ENCODE data around the gene NUCB1. TPM values are rescaled to one million over a fixed set of nuclear protein-coding genes. Genes with fewer than 3 reads are reported as not detected.
A peak's percentile ranks its signal among the peaks of the same experiment; 100 is the strongest.
"Not testable (repeated sequence)": the region's sequence is repeated elsewhere in the genome, so short reads cannot be mapped to it uniquely, and the experiment has no call there.

Gene NUCB1
- total RNA-seq, 1 donor from 2014 or later: 42.6 TPM

- no peak for DNase-seq
These were observed 6.2 kb downstream of the NUCB1 start for GRCh38 chr19:48906324-48906723.

GRCh38 chr19:48907671-48908070, 7.6 kb downstream of the NUCB1 start:
- no peak for DNase-seq

DNA sequence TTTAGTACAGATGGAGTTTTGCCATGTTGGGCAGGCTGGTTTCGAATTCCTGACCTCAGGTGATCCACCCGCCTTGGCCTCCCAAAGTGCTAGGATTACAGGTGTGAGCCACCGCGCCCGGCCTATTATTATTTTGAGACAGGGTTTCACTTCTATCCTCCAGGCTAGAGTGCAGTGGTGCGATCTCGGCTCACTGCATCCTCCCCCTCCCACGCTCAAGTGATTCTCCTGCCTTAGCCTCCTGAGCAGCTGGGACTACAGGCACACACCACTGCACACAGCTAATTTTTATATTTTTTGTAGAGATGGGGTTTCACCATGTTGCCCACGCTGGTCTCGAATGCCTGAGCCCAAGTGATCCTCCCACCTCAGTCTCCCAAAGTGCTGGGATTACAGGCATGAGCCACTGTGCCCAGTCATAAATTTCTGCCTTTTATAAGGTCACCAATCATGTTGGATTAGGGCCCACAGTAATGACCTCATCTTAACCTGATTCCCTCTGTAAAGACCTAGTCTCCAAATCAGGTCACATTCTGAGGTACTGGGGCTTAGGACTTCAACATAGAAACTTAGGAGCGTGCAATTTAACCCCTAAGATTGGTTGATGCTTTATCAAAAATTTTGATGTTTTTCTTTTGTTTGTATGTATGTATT, 9.4 kb downstream of the NUCB1 start:
- DNase-seq: not testable (repeated sequence)

DNA sequence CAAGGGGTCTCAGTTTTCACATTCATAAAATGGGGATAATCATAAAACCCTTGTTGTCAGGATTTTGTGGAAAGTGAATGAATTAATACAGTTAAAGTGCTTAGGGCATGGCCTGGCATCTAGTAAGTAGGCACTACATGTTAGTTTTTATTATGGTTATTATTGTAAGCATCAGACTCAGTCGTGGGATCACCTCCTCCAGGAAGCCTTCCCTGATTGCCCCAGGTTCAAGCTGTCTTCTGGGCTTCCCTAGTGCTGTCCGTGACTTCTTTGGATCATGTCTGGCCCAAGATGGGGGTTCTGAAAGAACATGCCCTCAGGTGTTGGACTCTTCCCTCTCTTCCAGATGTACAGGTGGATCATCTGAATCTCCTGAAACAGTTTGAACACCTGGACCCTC, 10.7 kb downstream of the NUCB1 start:
- DNase-seq: no peak

DNA sequence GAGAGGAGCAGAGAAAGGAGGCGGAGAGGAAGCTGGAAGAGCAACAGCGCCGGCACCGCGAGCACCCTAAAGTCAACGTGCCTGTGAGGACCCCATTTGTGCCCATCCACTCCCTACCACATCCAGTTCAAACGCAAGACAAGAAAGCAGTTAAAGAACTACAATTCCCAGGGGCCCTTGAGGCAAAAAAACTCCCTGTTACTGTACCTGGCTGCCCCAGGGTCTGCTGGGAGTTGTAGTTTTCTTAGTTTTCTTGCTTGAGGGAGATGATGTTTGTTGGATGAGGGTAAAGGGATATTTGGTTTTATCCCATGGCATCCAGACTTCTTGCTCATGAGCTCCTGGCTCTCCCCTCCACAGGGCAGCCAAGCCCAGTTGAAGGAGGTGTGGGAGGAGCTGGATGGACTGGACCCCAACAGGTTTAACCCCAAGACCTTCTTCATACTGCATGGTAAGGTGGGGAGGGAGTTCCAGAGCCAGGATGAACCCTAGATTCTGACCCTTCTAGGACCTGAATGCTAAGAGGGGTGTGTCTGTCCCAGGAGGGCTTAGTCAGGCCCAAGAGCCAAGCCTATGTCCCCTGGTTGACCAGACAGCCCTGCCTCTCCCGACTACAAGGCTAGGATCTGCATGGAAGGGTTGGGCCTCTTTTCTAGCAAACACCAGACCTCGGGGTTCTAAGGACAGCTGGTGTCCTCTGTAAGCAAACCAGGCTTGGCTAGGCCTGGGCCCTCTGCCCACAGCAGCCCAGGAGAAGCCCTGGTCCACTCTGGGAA, 13.2 kb downstream of the NUCB1 start:
- DNase-seq: no peak

DNA sequence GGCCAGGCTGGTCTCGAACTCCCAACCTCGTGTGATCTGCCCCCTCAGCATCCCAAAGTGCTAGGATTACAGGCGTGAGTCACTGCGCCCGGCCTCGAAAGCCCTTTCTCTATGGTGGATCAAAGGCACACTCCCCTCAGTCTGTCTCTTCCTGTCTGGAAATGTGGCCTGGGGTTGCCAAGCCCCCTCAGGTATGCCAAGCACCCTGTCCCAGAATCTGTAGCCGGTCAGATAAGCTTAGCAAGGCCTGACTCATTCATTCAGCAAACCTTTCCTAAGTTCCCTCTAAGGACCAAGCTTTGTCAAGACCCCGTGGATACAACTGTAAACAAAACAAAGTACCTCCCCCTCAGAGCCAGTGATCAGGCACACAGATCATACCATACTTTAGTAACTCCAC, 14.1 kb downstream of the NUCB1 start:
- no peak for DNase-seq

- DNase-seq: no peak
These were observed 15.6 kb downstream of the NUCB1 start for GRCh38 chr19:48915757-48916156.

- DNase-seq: no peak
These were observed 18.0 kb downstream of the NUCB1 start for GRCh38 chr19:48918071-48918470.

GRCh38 chr19:48918801-48919247, 18.7 kb downstream of the NUCB1 start:
- no peak for DNase-seq

GRCh38 chr19:48919271-48919670, 19.2 kb downstream of the NUCB1 start:
- DNase-seq: not testable (repeated sequence)

GRCh38 chr19:48920949-48921348, 20.8 kb downstream of the NUCB1 start:
- no peak for DNase-seq

DNA sequence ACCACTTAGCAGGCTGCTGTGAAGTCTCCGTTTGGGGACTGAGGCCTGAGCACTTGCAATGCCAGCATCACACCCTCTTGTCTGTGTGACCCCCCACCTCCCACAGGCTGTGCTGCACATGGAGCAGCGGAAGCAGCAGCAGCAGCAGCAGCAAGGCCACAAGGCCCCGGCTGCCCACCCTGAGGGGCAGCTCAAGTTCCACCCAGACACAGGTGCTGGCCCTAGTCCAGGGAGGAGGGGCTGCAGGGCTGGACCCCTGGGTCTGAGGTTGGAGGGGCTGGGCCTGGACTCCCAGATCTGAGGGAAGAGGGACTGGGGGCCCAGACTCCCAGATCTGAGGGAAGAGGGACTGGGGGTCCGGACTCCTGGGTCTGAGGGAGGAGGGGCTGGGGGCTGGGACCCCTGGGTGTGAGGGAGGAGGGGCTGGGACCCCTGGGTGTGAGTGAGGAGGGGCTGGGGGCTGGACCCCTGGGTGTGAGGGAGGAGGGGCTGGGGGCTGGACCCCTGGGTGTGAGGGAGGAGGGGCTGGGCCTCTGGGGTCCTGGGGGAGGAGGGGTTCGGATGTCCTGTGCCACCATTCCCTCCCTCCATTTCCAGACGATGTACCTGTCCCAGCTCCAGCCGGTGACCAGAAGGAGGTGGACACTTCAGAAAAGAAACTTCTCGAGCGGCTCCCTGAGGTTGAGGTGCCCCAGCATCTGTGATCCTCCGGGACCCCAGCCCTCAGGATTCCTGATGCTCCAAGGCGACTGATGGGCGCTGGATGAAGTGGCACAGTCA, 21.8 kb downstream of the NUCB1 start:
- DNase-seq: no peak

GRCh38 chr19:48922548-48923490, 22.7 kb downstream of the NUCB1 start:
- no peak for DNase-seq

DNA sequence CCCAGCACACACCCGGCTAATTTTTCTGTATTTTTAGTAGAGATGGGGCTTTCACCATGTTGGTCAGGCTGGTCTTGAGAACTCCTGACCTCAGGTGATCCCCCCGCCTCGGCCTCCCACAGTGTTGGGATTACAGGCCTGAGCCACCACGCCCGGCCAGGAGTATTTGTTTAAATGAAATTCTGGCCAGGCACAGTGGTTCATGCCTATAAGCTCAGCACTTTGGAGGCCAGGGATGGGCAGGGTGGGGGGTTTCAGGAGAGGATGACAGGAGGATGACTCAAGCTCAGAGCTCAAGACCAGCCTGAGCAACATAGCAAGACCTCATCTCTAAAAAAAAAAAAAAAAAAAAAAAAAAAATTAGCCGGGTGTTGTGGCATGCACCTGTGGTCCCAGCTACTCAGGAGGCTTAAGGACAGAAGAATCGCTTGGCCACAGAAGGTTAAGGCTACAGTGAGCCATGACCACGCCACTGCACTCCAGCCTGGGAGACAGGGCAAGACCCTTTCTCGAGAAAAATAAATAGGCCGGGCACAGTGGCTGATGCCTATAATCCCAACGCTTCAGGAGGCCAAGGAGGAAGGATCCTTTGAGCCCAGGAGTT, 25.2 kb downstream of the NUCB1 start:
- no peak for DNase-seq

DNA sequence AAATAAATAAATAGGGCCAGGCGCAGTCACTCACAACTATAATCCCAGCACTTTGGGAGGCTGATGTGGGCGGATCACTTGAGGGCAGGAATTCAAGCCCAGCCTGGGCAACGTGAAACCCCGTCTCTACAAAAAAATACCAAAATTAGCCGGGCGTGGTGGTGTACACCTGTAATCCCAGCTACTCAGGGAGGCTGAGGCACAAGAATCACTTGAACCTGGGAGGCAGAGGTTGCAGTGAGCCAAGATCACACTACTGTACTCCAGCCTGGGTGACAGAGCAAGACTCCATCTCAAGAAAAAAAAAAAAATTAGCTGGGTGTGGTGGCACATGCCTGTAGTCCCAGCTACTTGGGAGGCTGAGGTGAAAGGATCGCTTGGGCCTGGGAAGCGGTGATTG, 25.8 kb downstream of the NUCB1 start:
- not testable (repeated sequence) for DNase-seq

DNA sequence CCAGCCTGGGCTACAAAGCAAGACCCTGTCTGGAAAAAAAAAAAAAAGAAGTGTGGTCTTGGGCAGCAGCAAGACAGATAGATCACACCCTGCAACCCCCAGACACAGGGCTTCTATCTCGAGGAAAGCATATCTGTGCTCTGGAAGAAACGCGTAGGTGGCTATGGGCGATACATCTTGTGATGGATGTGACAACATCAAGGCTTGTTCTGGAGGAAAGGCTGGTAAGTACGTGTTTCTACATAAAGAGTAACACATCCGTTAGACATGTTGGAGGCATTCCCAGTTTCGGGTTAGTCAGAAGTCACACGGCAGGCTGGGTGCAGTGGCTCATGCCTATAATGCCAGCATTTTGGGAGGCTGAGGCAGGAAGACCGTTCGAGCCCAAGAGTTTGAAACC, 26.8 kb downstream of the NUCB1 start:
- peak; percentile 57 for DNase-seq

DNA sequence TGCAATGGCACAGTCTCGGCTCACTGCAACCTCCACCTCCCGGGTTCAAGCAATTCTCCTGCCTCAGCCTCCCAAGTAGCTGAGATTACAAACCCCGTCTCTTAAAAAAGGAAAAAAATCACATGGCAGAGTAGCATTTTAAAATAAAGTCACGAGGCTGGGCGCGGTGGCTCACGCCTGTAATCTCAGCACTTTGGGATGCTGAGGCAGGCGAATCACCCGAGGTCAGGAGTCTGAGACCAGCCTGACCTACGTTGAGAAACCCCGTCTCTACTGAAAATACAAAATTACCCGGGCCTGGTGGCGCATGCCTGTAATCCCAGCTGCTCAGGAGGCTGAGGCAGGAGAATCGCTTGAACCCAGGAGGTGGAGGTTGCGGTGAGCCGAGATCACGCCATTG, 27.6 kb downstream of the NUCB1 start:
- not testable (repeated sequence) for DNase-seq

DNA sequence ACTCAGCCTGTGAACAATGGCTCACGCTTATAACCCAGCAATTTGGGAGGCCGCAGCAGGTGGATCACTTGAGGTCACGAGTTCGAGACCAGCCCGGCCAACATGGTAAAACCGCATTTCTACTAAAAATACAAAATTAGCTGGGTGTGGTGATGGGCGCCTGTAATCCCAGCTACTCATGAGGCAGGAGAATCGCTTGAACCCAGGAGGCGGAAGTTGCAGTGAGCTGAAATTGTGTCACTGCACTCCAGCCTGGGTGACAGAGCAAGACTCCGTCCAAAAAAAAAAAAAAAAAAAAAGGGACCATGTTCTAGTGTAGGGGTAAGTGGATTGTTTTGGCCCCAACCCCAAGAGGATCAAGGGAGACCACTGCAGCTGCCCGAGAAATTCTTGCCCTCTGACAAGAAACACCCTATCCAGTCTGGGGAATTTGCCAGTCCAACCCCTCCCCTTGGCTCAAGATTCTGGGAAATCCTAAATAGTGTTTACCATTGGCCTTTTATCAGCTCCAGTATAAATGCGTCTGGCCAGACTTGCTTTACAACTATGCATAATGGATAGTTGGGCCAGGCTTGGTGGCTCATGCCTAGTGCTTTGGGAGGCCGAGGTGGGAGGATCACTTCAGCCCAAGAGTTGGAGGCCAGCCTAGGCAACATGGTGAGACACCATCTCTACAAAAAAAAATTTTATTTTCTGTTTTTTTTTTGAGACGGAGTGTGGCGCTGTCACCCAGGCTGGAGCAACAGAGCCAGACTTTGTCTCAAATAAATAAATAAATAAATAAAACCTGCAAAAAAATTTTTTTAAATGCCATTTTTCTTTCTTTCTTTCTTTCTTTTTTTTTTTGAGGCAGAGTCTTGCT, 28.3 kb downstream of the NUCB1 start:
- DNase-seq: no peak

- peak; percentile 57 for DNase-seq
These were observed 33.3 kb downstream of the NUCB1 start, which contains the start of gene DHDH for GRCh38 chr19:48933382-48933932. TSS of gene DHDH (plus strand) at chr19:48933699. CDS start at chr19:48933722, 23 bp downstream.

DNA sequence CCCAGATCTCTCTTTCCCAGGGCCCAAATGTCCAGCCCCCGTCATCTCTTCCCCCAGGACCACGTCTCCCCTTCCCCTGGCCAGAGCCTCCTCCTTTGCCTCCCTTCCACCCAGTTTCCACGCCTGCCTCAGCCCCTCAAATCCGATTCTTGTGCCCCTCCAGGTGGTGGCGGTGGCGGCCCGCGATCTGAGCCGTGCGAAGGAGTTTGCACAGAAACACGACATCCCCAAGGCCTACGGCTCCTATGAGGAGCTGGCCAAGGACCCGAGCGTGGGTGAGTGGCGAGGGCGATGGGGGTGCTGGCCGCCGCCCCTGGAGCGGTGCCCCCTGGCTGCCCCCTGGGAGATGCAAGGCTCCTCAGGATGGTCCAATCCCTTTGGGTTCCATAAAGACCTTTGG, 34.7 kb downstream of the NUCB1 start:
- no peak for DNase-seq

All from occipital lobe (tissue), 2 donors.